ENCODE results near the gene SUN1. TPM values are rescaled to one million over a fixed set of nuclear protein-coding genes. Genes with fewer than 3 reads are reported as not detected.
"Not testable (repeated sequence)": the region's sequence is repeated elsewhere in the genome, so short reads cannot be mapped to it uniquely, and the experiment has no call there.

The SUN1 gene
- total RNA-seq (2014; rRNA removed; shearing (Covaris generic)): 103 and 123 TPM in 2 replicates

GRCh38 chr7:832167-832967 lies at the start of gene SUN1:
TSS of gene SUN1 (plus strand) at chr7:832476. CDS start at chr7:832525, 49 bp downstream.
- peak; percentile 89 for DNase-seq (ENCODE audit: low spot score)

- no peak for DNase-seq (ENCODE audit: low spot score)
These were observed 49.4 kb upstream of the SUN1 start for GRCh38 chr7:782718-783449.

GRCh38 chr7:783556-784490 lies 48.5 kb upstream of the SUN1 start:
- DNase-seq (ENCODE audit: low spot score): no peak

GRCh38 chr7:784971-785370 lies 47.3 kb upstream of the SUN1 start:
- no peak for DNase-seq (ENCODE audit: low spot score)

DNA sequence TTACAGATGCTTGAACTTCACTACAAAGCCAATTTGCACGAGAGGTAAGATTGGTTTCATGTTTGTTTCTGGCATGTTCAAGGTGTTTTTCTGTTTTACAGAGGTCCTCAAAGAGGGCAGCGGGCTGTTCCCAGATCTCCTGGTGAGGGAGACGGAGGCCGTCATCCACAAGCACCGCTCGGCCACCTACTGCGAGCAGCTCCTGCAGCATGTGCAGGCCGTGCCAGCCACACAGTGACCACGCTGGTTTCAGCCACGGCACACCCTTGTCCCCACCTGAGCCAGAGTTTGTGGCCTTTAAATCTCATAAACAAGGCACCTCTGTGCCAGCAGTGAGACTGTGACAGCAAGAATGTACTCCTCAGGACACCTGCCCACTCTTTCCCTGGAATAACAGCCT lies 46.9 kb upstream of the SUN1 start:
- no peak for DNase-seq (ENCODE audit: low spot score)

- peak; percentile 59 for DNase-seq (ENCODE audit: low spot score)
These were observed 45.6 kb upstream of the SUN1 start for GRCh38 chr7:786472-787255.

- DNase-seq (ENCODE audit: low spot score): no peak
These were observed 44.7 kb upstream of the SUN1 start for GRCh38 chr7:787332-788240.

DNA sequence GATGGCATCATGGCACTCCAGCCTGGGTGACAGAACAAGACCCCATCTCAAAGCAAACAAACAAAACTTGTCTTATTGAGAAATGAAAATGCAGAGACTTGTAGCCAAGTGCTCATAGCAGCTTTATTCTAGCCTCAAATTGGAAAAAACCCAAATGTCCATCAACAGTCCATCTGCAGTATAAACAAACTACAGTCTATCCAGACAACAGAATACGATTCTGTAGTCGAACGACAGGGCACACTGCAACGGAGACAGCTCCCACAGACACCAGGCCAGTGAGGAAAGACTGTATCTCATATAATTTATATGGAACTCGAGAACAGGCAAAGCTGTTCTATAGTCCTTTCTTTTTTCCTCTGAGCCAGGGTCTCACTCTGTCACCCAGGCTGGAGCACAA lies 40.8 kb upstream of the SUN1 start:
- no peak for DNase-seq (ENCODE audit: low spot score)

- no peak for DNase-seq (ENCODE audit: low spot score)
These were observed 38.1 kb upstream of the SUN1 start for GRCh38 chr7:794207-794606.

GRCh38 chr7:794671-795329 lies 37.5 kb upstream of the SUN1 start:
- no peak for DNase-seq (ENCODE audit: low spot score)

DNA sequence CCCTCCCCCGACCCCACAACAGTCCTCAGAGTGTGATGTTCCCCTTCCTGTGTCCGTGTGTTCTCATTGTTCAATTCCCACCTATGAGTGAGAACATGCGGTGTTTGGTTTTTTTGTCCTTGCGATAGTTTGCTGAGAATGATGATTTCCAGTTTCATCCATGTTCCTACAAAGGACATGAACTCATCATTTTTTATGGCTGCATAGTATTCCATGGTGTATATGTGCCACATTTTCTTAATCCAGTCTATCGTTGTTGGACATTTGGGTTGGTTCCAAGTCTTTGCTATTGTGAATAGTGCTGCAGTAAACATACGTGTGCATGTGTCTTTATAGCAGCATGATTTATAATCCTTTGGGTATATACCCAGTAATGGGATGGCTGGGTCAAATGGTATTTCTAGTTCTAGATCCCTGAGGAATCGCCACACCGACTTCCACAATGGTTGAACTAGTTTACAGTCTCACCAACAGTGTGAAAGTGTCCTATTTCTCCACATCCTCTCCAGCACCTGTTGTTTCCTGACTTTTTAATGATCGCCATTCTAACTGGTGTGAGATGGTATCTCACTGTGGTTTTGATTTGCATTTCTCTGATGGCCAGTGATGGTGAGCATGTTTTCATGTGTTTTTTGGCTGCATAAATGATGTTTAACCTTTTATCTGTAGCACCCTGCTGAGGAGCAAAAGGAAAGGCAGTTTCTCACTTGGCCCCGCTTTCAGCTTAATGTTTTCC lies 35.7 kb upstream of the SUN1 start:
- DNase-seq (ENCODE audit: low spot score): not testable (repeated sequence)

DNA sequence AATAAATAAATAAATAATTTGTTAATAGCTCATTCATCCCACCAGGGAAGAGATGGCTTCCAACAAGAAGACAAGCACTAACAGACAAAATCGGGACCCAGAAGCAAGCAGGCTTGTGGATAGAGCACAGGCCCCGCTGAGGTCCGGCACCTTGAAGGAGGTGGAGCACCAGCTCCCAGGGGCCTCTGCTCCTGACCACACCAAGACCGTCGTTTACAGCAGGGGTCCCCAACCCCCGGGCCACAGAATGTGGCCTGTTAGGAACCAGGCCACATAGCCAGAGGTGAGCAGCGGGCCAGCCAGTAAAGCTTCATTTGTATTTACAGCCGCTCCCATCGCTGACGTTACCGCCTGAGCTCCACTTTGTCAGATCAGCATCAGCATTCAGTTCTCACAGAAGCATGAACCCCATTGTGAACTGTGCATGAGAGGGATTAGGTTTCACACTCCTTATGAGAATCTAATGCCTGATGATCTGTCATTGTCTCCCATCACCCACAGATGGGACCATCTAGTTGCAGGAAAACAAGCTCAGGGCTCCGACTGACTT lies 33.3 kb upstream of the SUN1 start:
- no peak for DNase-seq (ENCODE audit: low spot score)

GRCh38 chr7:800692-801091 lies 31.6 kb upstream of the SUN1 start:
- no peak for DNase-seq (ENCODE audit: low spot score)

DNA sequence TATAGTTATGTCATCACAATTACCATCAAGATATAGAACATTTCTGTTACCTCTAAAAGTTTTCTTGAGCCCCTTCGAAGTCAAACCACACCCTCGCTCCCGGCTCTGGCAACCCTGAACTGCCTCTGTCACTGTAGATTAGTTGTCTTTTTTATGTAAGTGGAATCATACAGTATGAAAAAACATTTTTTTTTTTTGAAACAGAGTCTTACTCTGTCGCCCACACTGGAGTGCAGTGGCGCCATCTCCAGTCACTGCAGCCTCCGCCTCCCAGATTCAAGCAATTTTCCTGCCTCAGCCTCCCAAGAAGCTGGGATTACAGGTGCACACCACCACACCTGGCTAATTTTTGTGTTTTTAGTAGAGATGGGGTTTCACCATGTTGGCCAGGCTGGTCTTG lies 30.9 kb upstream of the SUN1 start:
- not testable (repeated sequence) for DNase-seq (ENCODE audit: low spot score)

- DNase-seq (ENCODE audit: low spot score): no peak
These were observed 30.3 kb upstream of the SUN1 start for GRCh38 chr7:801940-802381.

DNA sequence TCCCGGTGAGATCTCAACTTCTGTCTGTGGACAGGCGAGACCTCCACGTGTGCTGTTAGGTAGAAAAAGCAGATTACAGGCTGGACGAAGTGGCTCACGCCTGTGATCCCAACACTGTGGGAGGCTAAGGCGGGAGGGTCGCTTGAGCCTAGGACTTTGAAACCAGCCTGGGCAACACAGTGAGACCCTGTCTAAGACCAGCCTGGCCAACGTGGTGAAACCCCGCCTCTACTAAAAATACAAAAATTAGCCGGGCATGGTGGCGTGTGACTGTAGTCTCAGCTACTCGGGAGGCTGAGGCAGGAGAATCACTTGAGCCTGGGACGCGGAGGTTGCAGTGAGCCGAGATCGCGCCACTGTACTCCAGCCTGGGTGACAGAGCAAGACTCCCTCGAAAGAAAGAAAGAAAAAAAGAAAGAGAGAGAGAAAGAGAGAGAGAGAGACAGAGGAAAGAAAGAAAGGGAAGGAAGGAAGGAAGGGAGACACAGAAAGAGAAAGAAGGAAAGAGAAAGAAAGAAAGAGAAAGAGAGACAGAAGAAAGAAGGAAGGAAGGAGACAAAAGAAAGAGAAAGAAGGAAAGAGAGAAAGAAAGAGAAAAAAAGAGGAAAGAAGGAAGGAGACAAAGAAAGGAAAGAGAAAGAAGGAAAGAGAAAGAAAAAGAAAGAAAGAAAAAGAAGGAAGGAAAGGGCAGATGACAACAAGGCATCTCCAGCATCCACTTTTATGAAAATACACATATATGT lies 29.6 kb upstream of the SUN1 start:
- DNase-seq (ENCODE audit: low spot score): no peak

DNA sequence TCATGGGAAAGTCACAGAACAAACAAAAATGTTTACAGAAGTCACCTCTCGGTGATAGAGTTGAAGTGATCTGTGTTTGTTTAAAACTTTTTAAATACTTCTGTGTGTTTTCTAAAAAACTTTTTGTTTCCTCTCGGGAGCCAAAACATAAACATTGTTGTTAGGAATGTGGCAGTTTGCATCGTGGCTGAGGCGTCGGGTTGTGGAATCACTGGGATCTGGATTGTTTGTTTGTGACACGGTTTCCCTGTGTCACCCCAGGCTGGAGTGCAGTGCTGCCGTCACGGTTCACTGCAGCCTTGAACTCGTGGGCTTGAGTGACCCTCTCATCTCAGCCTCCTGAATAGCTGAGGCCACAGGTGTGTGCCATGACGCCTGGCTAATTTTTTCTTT lies 29.0 kb upstream of the SUN1 start:
- DNase-seq (ENCODE audit: low spot score): no peak

DNA sequence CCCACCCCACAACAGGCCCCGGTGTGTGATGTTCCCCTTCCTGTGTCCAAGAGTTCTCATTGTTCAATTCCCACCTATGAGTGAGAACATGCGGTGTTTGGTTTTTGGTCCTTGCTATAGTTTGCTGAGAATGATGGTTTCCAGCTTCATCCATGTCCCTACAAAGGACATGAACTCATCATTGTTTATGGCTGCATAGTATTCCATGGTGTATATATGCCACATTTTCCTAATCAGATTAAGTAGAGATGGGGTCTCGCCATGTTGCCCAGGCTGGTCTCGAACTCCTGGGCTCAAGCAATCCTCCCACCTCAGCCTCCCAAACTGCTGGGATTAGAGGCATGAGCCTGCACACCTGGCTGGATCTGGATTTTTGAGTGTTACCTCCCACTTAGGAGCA lies 28.5 kb upstream of the SUN1 start:
- DNase-seq (ENCODE audit: low spot score): not testable (repeated sequence)
